H9 (cell line): ENCODE measurements around the gene RPS27L. TPM values are rescaled to one million over a fixed set of nuclear protein-coding genes. Genes with fewer than 3 reads are reported as not detected.

Source experiments
- DNase-seq: peaks from one replicate; pipeline ENCODE4 v3.0.0-alpha.2; 2017
- H2AFZ ChIP-seq: one replicate; pipeline ENCODE4 v1.6.1; 2013; ENCODE audit warnings: mild to moderate bottlenecking, low read length, control low read depth, moderate library complexity
- H2AK5ac ChIP-seq: 2 replicates; pipeline ENCODE4 v1.6.1; 2013; ENCODE audit warnings: low read length, control low read depth, mixed read lengths; ENCODE audit not compliant: insufficient read length
- H2BK120ac ChIP-seq: one replicate; pipeline ENCODE4 v1.6.1; 2013; ENCODE audit warnings: low read depth, mild to moderate bottlenecking, low read length, control low read depth, inconsistent platforms; ENCODE audit not compliant: poor library complexity, severe bottlenecking
- H2BK12ac ChIP-seq: 2 replicates; pipeline ENCODE4 v1.6.1; 2013; ENCODE audit warnings: low read length, control low read depth, mixed read lengths, low read depth; ENCODE audit not compliant: insufficient read length
- H2BK15ac ChIP-seq: 2 replicates; pipeline ENCODE4 v1.6.1; 2013; ENCODE audit warnings: low read depth, low read length, control low read depth
- H2BK20ac ChIP-seq: one replicate; pipeline ENCODE4 v1.6.1; 2013; ENCODE audit warnings: low read depth, mild to moderate bottlenecking, low read length, control low read depth, inconsistent platforms; ENCODE audit not compliant: poor library complexity, severe bottlenecking
- H2BK5ac ChIP-seq: 2 replicates; pipeline ENCODE4 v1.6.1; 2013; ENCODE audit warnings: low read length, control low read depth, mixed read lengths; ENCODE audit not compliant: insufficient read length
- H3K14ac ChIP-seq: 2 replicates; pipeline ENCODE4 v1.6.1; 2013; ENCODE audit warnings: low read length, control low read depth; ENCODE audit not compliant: insufficient read depth
- H3K18ac ChIP-seq: 2 replicates; pipeline ENCODE4 v1.6.1; 2013; ENCODE audit warnings: low read depth, mild to moderate bottlenecking, mixed read lengths, low read length, control low read depth; ENCODE audit not compliant: insufficient read length
- H3K23ac ChIP-seq: 2 replicates; pipeline ENCODE4 v1.6.1; 2013; ENCODE audit warnings: low read length, control low read depth, mixed read lengths, low read depth; ENCODE audit not compliant: insufficient read length
- H3K23me2 ChIP-seq: 2 replicates; pipeline ENCODE4 v1.6.1; 2013; ENCODE audit warnings: low read depth, mild to moderate bottlenecking, mixed read lengths, low read length, control low read depth; ENCODE audit not compliant: insufficient read length, poor library complexity, severe bottlenecking
- H3K27ac ChIP-seq: 2 replicates; pipeline ENCODE4 v1.5.1; 2013; ENCODE audit warnings: low read length, control low read depth, mixed read lengths, low read depth; ENCODE audit not compliant: insufficient read length
- H3K27me3 ChIP-seq: 2 replicates; pipeline ENCODE4 v1.6.1; 2013; ENCODE audit warnings: low read length, control low read depth, inconsistent platforms; ENCODE audit not compliant: insufficient read depth
- H3K4ac ChIP-seq: 2 replicates; pipeline ENCODE4 v1.6.1; 2013; ENCODE audit warnings: low read depth, mild to moderate bottlenecking, control low read depth, inconsistent platforms, low read length, moderate library complexity
- H3K4me1 ChIP-seq: 2 replicates; pipeline ENCODE4 v1.6.1; 2013; ENCODE audit warnings: low read length, control low read depth, inconsistent platforms; ENCODE audit not compliant: insufficient read depth
- H3K4me2 ChIP-seq: 2 replicates; pipeline ENCODE4 v1.6.1; 2013; ENCODE audit warnings: low read length, control low read depth, mixed read lengths; ENCODE audit not compliant: insufficient read length, insufficient read depth
- H3K56ac ChIP-seq: 2 replicates; pipeline ENCODE4 v1.6.1; 2013; ENCODE audit warnings: low read depth, mild to moderate bottlenecking, mixed read lengths, low read length, control low read depth; ENCODE audit not compliant: insufficient read length
- H3K79me1 ChIP-seq: 2 replicates; pipeline ENCODE4 v1.6.1; 2013; ENCODE audit warnings: low read depth, mild to moderate bottlenecking, moderate library complexity, low read length, control low read depth, inconsistent platforms; ENCODE audit not compliant: insufficient read depth, poor library complexity, severe bottlenecking
- H3K79me2 ChIP-seq: 2 replicates; pipeline ENCODE4 v1.6.1; 2013; ENCODE audit warnings: low read length, control low read depth, inconsistent platforms; ENCODE audit not compliant: insufficient read depth
- H3K9ac ChIP-seq: 2 replicates; pipeline ENCODE4 v1.6.1; 2013; ENCODE audit warnings: low read length, control low read depth, mixed read lengths; ENCODE audit not compliant: insufficient read length; ENCODE audit errors: extremely low read depth
- H3K9me3 ChIP-seq: one replicate; pipeline ENCODE4 v1.6.1; 2013; ENCODE audit warnings: low read depth, low read length, inconsistent platforms; ENCODE audit not compliant: control insufficient read depth
- H3T11ph ChIP-seq: one replicate; pipeline ENCODE4 v1.6.1; 2013; ENCODE audit warnings: mild to moderate bottlenecking, low read length, control low read depth, inconsistent platforms
- H4K20me1 ChIP-seq: one replicate; pipeline ENCODE4 v1.6.1; 2013; ENCODE audit not compliant: control insufficient read depth, insufficient read length, insufficient read depth
- H4K5ac ChIP-seq: 2 replicates; pipeline ENCODE4 v1.6.1; 2013; ENCODE audit warnings: low read depth, mild to moderate bottlenecking, mixed read lengths, low read length, control low read depth; ENCODE audit not compliant: insufficient read length
- H4K8ac ChIP-seq: replicated peaks from 2 replicates; pipeline ENCODE4 v1.6.1; 2013; ENCODE audit warnings: low read length, control low read depth, mixed read lengths, low read depth; ENCODE audit not compliant: insufficient read length
- H4K91ac ChIP-seq: 2 replicates; pipeline ENCODE4 v1.6.1; 2013; ENCODE audit warnings: low read depth, mild to moderate bottlenecking, moderate library complexity, mixed read lengths, low read length, control low read depth; ENCODE audit not compliant: insufficient read length
- H3K27ac Mint-ChIP-seq, 3 experiments: 2 replicates in 2 of 3; 3 replicates in 1 of 3; pipeline ENCODE4 v1.8.0; 2020 to 2021; ENCODE audit warnings: mixed read lengths in 3 of 3, mild to moderate bottlenecking in 1 of 3, moderate library complexity in 1 of 3
- H3K27me3 Mint-ChIP-seq: 2 replicates; pipeline ENCODE4 v1.8.0; 2021; ENCODE audit warnings: low read depth, mild to moderate bottlenecking, moderate library complexity, mixed read lengths
- H3K36me3 Mint-ChIP-seq, 3 experiments: 2 replicates in 2 of 3; 3 replicates in 1 of 3; pipeline ENCODE4 v1.8.0; 2020 to 2021; ENCODE audit warnings: low read depth in 3 of 3, mixed read lengths in 3 of 3; ENCODE audit not compliant: insufficient read depth in 1 of 3
- H3K4me1 Mint-ChIP-seq, 2 experiments: 2 replicates each; pipeline ENCODE4 v1.8.0; 2020; ENCODE audit warnings: mixed read lengths in 2 of 2
- H3K4me3 Mint-ChIP-seq, 2 experiments: 2 replicates in 1 of 2; 3 replicates in 1 of 2; pipeline ENCODE4 v1.8.0; 2020 to 2021; ENCODE audit warnings: mild to moderate bottlenecking in 2 of 2, mixed read lengths in 2 of 2, moderate library complexity in 1 of 2
- H3K9me3 Mint-ChIP-seq, 2 experiments: 2 replicates in 1 of 2; 3 replicates in 1 of 2; pipeline ENCODE4 v1.8.0; 2020; ENCODE audit warnings: mild to moderate bottlenecking in 2 of 2, mixed read lengths in 2 of 2, moderate library complexity in 1 of 2
- CTCF ChIP-seq: fragments of 200-600 bp; sonication (generic); conservative IDR thresholded peaks from 3 replicates; pipeline ENCODE4 v1.8.0; 2021; ENCODE audit warnings: antibody characterized with exemption, mild to moderate bottlenecking
- total RNA-seq: library from RNA; stranded (reverse); gene quantifications from 2 replicates; pipeline ENCODE4 v1.2.1, GENCODE V29; 2021

Gene RPS27L
- total RNA-seq, 1 experiment from 2014 or later, result 180 TPM

- H4K5ac ChIP-seq, result no peak overlapping the region
- H2BK20ac ChIP-seq, result no peak overlapping the region
- peaks cover 8 to 16% of the 10 kb centered on the region in 2 experiments for H3K4me1 Mint-ChIP-seq
- H3K27me3 ChIP-seq, result no peaks in the 10 kb centered on the region
- no peak overlapping the region for H3K14ac ChIP-seq
- H3K23me2 ChIP-seq, result peaks cover 5% of the 10 kb centered on the region
- H2AK5ac ChIP-seq, result no peak overlapping the region
- no peak overlapping the region for H3K4me2 ChIP-seq
- H4K8ac ChIP-seq, result no peak overlapping the region
- TF ChIP-seq CTCF, result no peak
- H3K79me2 ChIP-seq, result no peaks in the 10 kb centered on the region
- no peaks in the 10 kb centered on the region for H3K27me3 Mint-ChIP-seq
- H2BK12ac ChIP-seq, result no peak overlapping the region
- H3K27ac Mint-ChIP-seq, result no peak overlapping the region
- no peaks in the 10 kb centered on the region for H3K9me3 Mint-ChIP-seq
- H3K36me3 Mint-ChIP-seq, result peaks cover 0 to under 1% (median under 1%) of the 10 kb centered on the region in 3 experiments; a peak in 2 of 7 replicates
- H3K4me3 Mint-ChIP-seq, result no peak overlapping the region
- H3K4ac ChIP-seq, result no peak overlapping the region
- H4K91ac ChIP-seq, result no peak overlapping the region
- no peak overlapping the region for H3K56ac ChIP-seq
- no peaks in the 10 kb centered on the region for H3K9me3 ChIP-seq
- H3K79me1 ChIP-seq, result no peaks in the 10 kb centered on the region
- no peak overlapping the region for H2BK5ac ChIP-seq
- H3K9ac ChIP-seq, result no peak overlapping the region
- H2BK15ac ChIP-seq, result no peak overlapping the region
- H3T11ph ChIP-seq, result no peak overlapping the region
- no peaks in the 10 kb centered on the region for H4K20me1 ChIP-seq
- DNase-seq, result no peak
- no peak overlapping the region for H3K27ac ChIP-seq
- H3K23ac ChIP-seq, result no peak overlapping the region
- H3K4me1 ChIP-seq, result no peaks in the 10 kb centered on the region; the same call in 1 of the 2 replicates
- H3K18ac ChIP-seq, result no peak overlapping the region
- no peak overlapping the region for H2AFZ ChIP-seq
- H2BK120ac ChIP-seq, result no peak overlapping the region
Observed at GRCh38 chr15:63160638-63161037, 3.4 kb upstream of the RPS27L start.
